Suppressor macrophage treated with lipopolysaccharide for 1 hour (primary cell): ENCODE data around the gene TMEM229B.
A peak's percentile ranks its signal among the peaks of the same experiment; 100 is the strongest.

Experiments used
- DNase-seq, 3 donors: peaks; one replicate each; pipeline ENCODE4 v3.0.0-alpha.2; 2020 to 2022

Gene TMEM229B

DNA sequence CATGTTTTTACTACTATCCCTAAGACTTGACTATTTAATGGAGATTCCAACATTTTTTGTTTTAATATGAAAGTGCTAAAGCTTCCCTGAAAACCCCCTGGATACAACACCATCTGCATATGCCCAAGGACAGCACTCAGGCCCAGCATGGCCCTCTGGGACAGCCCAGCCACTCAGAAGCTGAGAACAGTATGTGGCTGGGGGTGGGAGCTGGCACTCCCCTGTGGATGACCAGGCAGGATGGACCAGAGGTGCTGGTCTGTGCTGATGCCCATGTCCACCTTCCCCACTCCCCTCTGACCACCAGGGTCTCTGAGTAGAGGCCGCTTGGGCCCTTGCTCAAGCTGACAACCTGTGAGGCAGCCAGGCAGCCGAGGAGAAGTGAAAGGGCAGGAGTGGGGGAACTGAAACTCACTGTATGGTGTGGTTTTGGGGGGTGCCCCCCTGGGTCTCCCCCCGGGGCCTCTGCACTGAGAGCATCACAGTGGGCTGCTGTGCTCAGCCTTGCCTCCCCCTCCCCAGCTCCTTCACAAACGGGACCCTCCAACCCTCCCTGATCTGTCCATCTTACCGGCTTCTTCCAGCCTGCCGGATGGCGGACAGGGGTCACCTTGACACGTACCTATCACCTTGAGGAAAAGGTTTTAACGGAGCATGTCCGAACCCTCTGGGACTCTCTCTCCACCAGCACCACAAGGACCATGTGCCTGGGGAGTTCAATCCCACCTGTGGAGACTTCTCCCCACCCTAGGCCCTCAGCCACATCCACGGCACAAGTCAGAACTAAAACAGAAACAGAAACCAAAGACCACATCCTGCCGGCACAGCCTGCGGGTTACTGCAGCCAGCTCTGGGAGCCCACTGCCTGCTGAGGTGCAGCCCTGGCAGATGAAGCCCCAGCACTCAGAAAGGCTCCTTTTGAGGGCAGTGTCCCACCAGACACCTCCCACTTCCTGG, at the start of gene TMEM229B:
TSS of gene TMEM229B (minus strand) at position 785 of the 957 bp plus-strand sequence. CDS start 14,798 bp downstream, outside the sequence.
- DNase-seq, result peak; percentile 62 to 72 (median 67)

DNA sequence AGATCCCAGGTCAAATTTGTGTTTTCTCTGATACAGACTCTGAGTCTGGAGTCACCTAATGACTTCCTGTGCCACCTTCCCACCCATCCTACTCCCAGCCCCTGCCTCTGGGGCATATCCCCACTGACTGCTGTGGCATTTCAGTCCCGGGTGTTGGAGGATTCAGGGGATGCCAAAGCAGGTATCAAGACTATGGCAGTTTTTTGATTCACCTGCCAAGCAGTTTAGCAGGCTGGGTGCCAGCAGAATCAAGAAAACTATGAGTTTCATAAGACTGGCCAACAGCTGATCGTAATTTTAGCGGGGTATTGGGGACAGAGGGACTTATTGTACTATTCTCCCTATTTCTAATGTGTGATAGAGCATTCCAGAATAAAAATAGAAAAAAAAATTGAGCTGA, 49.2 kb upstream of the TMEM229B start:
- DNase-seq, result no peak

DNA sequence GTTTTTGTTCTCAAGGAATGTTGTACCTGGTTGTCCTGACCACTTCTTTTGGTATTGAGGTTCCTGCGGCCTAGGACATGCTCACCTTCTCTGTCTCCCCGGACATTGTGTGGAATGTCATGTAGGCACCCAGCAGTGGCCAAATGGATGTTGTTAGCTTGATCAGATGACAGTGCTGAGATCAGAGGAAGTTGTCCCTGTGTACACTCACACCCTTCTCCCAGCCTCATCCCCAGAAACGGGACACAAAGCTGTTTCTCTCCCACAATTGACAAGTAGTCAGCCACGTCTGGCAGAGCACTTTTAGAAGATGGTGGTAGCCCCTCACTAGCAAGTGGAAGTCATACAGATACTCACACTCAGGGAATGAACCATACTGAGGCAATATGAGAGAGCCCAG, 47.6 kb upstream of the TMEM229B start:
- DNase-seq, result no peak

- peak in 1 of 3 donors; percentile 14 for DNase-seq
These were observed 45.2 kb upstream of the TMEM229B start for GRCh38 chr14:67533754-67534085.

GRCh38 chr14:67532998-67533753, 44.7 kb upstream of the TMEM229B start, which contains the start of gene PLEKHH1:
Gene PLEKHH1 (plus strand): TSS chr14:67533290. CDS start chr14:67541868, 8,578 bp downstream.
- peak; percentile 87 to 92 (median 88) for DNase-seq

- DNase-seq, result no peak
These were observed 44.1 kb upstream of the TMEM229B start for GRCh38 chr14:67532606-67532997.

- DNase-seq, result no peak
These were observed 41.7 kb upstream of the TMEM229B start for GRCh38 chr14:67529947-67530935.

- no peak for DNase-seq
These were observed 39.8 kb upstream of the TMEM229B start for GRCh38 chr14:67528276-67528675.

DNA sequence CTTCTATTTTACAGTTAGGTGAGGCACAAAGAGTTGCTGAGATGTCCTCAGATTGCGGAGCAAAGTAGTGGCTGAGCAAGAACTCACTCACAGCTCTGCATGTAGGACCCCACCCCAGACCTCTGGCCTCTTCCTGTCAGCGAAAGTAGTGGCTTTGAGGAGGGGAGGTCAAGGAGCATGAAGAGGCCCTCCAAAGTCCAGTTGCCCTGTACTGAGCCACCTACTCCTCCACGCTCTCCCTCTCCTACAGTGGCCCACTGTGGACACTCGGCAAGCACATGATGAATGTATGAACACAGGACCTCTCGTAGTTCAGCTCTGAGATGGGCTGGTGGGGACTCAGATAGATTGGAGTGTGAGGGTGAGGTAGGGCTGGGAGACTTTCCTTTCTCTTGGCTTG, 39.2 kb upstream of the TMEM229B start:
- no peak for DNase-seq

- peak; percentile 62 to 69 (median 63) for DNase-seq
These were observed 38.3 kb upstream of the TMEM229B start for GRCh38 chr14:67526676-67527459.

DNA sequence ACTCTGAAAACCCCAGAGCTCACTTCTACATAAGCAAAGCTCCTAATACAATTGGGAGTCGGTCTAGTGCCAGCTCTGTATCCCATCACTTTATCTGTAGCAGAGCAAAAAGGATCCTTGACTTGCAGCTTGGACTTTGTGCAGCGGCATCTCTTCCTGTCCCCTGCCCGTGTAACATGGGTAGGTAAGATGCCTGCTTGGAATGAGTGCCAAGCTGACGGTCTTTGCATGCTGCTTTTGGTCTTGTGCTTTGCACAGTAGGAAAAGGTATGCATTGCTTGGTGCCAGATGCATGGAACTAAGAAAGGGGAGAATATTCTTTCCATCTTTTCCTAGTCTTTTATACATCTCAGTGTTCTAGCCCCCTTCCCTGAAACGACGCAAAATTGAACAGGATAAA, 37.7 kb upstream of the TMEM229B start:
- no peak for DNase-seq

DNA sequence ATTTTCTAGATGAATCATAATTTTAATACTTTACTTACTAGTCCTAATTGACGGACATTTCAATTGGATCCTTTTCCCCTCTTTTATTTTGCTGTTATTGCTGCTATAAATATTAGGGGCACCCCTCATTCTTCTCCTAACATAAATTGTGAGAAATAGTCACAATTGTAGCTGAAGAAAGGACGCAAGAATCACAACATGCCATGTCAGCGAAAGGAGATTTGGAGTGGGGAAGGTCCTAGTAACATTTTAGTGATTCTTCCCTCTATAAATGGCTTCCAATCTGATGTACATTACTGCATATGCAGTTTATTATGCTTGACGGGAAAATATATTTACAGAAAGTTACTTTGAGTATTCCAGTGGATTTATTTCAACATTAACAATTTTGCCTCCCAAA, 36.9 kb upstream of the TMEM229B start:
- no peak for DNase-seq

- DNase-seq, result no peak
These were observed 36.1 kb upstream of the TMEM229B start for GRCh38 chr14:67524634-67524963.

- no peak for DNase-seq
These were observed 35.5 kb upstream of the TMEM229B start for GRCh38 chr14:67523764-67524633.

- DNase-seq, result no peak
These were observed 33.7 kb upstream of the TMEM229B start for GRCh38 chr14:67522270-67522669.

- DNase-seq, result no peak
These were observed 32.0 kb upstream of the TMEM229B start for GRCh38 chr14:67520482-67520881.

GRCh38 chr14:67519406-67519805, 30.9 kb upstream of the TMEM229B start:
- no peak for DNase-seq

DNA sequence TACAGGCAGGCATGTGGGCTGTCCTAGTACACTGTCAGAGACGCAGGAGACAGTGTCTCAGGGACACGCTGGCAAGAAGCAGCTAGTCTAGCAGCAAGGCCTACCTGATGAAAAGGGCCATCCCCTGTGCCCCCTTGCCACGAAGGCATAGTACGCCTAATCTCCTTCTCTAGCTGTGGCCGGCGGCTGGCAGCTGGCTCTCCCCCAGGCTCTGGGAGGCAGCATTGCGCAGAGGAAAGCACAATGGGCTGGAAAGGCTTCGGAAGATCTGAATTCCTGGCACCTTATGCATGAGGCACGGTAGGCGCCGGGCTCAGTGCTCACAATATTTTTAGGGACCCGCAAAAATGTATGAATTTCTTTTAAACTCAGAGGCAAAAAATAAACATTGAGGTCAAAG, 28.6 kb upstream of the TMEM229B start:
- DNase-seq, result no peak

DNA sequence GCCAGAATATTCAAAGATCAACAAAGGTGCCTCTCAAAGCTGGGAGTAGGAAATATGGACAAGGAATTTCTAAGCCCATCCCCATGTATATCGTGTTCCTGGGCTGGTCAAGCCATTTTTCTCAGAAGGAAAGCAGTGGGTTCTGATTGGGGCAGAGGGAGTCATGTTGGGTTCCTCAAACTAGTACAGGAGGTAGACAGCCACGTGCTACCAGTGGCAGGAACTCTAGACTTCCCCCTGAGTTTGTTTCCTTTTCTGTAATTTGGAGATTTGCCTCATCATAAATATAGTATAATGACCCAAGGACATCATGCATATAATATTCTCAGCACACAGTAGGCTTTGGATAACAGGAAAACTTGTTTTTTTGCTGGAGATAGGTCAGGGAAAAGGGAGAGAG, 28.2 kb upstream of the TMEM229B start:
- DNase-seq, result peak; percentile 44 to 57 (median 56)

DNA sequence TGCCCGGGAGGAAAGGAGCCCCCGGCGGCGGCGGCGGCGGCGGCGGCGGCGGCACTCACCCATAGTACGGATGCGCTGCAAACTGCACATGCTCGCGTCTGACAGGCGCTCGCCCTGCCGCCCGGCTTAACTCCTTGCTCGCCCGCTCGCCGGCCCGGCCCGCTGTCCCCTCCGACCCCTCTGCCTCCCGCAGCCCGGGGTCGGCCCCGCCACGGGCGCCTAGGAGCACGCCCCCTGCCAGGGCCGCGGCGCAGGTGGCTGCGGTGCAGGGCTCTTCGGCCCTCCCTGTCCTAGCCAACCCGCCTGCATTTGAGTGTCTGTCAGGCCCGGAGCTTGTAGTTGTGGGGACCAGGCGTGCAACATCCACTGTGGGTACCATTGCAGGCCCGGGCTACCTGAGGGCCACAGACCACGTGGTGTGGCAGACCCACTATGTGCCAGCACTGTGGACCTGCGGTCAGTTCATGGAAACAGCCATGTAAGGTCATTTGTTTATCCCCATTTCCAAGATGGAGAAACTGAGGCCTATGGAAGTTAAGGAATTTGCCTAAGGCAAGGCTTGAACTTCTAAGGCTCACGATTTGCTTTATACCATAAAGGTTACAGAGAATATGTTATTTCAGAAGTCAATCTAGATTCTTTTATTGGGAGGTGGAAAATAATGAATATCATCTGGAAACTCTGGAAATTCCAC, 27.0 kb upstream of the TMEM229B start:
- DNase-seq, result peak in 2 of 3 donors; percentile 32 to 48
